Right lobe of liver (tissue), 6 donors: Measurements from ENCODE around the gene NME3. TPM values are rescaled to one million over a fixed set of nuclear protein-coding genes. Genes with fewer than 3 reads are reported as not detected.

Experiments used
- ATAC-seq, 4 donors: fragments of 200-7000 bp; cut with Tn5 transposase; one replicate each; pipeline ENCODE4 v1.9.1; 2020; ENCODE audit warnings: mild to moderate bottlenecking in 4 of 4, moderate library complexity in 4 of 4
- DNase-seq, 3 donors: peaks; one replicate each; pipeline ENCODE4 v3.0.0-alpha.2; 2020
- H3K27ac ChIP-seq, 3 donors: fragments of 200-600 bp; one replicate each; pipeline ENCODE4 v1.8.0; 2022
- H3K27me3 ChIP-seq, 2 donors: fragments of 200-600 bp; one replicate each; pipeline ENCODE4 v1.8.0; 2022
- H3K36me3 ChIP-seq, 4 donors: fragments of 200-600 bp; sonication (generic) in 1 of 4; one replicate each; pipeline versions ENCODE4 v1.5.1 to v1.8.0; 2017 to 2022; ENCODE audit warnings: control low read depth in 1 of 4
- H3K4me1 ChIP-seq, 4 donors: fragments of 200-600 bp; sonication (generic) in 1 of 4; one replicate each; pipeline versions ENCODE4 v1.5.1 to v1.8.0; 2017 to 2022; ENCODE audit warnings: control low read depth in 1 of 4
- H3K4me3 ChIP-seq, 3 donors: fragments of 200-600 bp; one replicate each; pipeline ENCODE4 v1.8.0; 2022
- H3K9me3 ChIP-seq, 4 donors: fragments of 200-600 bp; sonication (generic) in 1 of 4; one replicate each; pipeline versions ENCODE4 v1.5.1 to v1.8.0; 2017 to 2022; ENCODE audit warnings: control low read depth in 1 of 4
- POLR2A ChIP-seq: fragments of 450-650 bp; IDR thresholded peaks from one replicate; pipeline ENCODE4 v1.6.1; 2017; ENCODE audit warnings: antibody characterized with exemption, mild to moderate bottlenecking
- WGBS: methylation state at CpG from one replicate; pipeline ENCODE4 v1.1.6; 2018; ENCODE audit warnings: low coverage, low lambda C conversion rate; ENCODE audit not compliant: insufficient coverage; ENCODE audit errors: missing lambda C conversion rate; 5-methylcytosine and 5-hydroxymethylcytosine counted together
- intact Hi-C, 2 donors: fragments of 100-400 bp; cut with DNase I; formaldehyde crosslinking; loops; one replicate each; pipeline versions ENCODE4 v1.11.2 to v1.14.1; 2022
- total RNA-seq, 6 experiments: library from RNA; depleted of rRNA in 2 of 6; stranded (reverse); fragments of >200 nt in 2 of 6; fragmentation: NEBNext Ultra II Directional in 3 of 6; extraction: Animal tissue kit (Norgen Biotek cat#: 25700) in 3 of 6; gene quantifications; one replicate each; pipeline versions ENCODE4 v1.1.0 to v1.2.4, GENCODE V29; 2016 to 2023
- TF ChIP-seq, protein P1 (sequence below), 4 donors: fragments of 200-600 bp in 3 of 4; fragments of 450-650 bp in 1 of 4; IDR thresholded peaks; one replicate each; pipeline versions ENCODE4 v1.5.1 to v1.8.0; 2016 to 2022; ENCODE audit warnings: antibody characterized with exemption in 4 of 4, mild to moderate bottlenecking in 2 of 4
- donor health status: DM: no; HTN: yes; CAD: no.
- donor health status: DM: no; HTN: no; CAD: no.
- donor health status: DM: no; HTN: no; CAD: no.
- donor health status: DM: no; HTN: yes; CAD: no.
- donor health status: DM: no; HTN: yes; CAD: no.

Gene NME3
- total RNA-seq, 6 experiments from 2014 or later, result 17.9 to 36.1 (median 23.2) TPM

DNA sequence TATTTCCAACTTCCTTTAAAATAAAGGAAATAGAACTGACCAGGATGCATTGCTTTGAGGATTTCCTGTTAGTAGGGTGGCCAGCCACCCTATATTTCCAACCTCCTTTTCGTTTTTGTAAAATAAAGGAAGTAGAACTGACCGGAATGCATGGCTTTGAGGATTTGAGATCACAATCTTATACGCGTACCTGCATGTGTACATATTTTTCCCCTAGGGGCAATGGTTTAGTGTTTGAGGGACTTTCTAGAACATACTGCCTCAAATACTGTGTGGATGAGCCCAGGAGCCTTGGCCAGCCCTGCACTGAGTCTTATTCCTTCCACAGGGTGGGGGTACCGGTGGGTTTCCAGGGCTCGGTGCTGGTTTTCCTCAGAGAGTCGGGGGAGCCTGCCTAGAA is 39.7 kb downstream of the NME3 start:
- Histone ChIP-seq H3K4me1 (no peaks in the 10 kb centered on the region), H3K9me3 (no peaks in the 10 kb centered on the region), H3K27ac (no peak overlapping the region), H3K27me3 (no peaks in the 10 kb centered on the region), H3K36me3 (peaks cover 0 to 30% (median 8%) of the 10 kb centered on the region in 4 donors), H3K4me3 (no peak overlapping the region)
- WGBS, result 73% methylated on average over 4 of the region's 7 CpGs
- intact Hi-C loops, result no loop called here
- no peak for TF ChIP-seq POLR2A
- TF ChIP-seq, protein P1, sequence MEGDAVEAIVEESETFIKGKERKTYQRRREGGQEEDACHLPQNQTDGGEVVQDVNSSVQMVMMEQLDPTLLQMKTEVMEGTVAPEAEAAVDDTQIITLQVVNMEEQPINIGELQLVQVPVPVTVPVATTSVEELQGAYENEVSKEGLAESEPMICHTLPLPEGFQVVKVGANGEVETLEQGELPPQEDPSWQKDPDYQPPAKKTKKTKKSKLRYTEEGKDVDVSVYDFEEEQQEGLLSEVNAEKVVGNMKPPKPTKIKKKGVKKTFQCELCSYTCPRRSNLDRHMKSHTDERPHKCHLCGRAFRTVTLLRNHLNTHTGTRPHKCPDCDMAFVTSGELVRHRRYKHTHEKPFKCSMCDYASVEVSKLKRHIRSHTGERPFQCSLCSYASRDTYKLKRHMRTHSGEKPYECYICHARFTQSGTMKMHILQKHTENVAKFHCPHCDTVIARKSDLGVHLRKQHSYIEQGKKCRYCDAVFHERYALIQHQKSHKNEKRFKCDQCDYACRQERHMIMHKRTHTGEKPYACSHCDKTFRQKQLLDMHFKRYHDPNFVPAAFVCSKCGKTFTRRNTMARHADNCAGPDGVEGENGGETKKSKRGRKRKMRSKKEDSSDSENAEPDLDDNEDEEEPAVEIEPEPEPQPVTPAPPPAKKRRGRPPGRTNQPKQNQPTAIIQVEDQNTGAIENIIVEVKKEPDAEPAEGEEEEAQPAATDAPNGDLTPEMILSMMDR (IDR thresholded peaks at IDR 0.05), result no peak
- no peak for ATAC-seq
- no peak for DNase-seq

DNA sequence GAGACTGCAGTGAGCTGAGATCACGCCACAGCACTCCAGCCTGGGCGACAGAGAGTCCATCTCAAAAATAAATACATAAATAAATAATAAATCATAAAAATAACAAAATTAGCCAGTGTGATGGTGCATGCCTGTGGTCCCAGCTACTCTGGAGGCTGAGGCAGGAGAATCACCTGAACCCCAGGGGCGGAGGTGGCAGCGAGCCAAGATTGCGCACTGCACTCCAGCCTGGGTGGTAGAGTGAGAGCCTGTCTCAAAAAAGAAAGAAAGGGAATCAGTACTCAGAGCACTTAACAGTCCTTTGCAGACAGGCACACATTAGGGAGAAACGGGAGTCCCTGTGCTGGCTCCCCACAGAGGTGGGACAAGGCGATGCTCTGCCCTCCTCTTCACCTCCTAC is 40.3 kb downstream of the NME3 start:
- Histone ChIP-seq H3K9me3 (no peaks in the 10 kb centered on the region), H3K27ac (no peak overlapping the region), H3K36me3 (peaks cover 0 to 36% (median 8%) of the 10 kb centered on the region in 4 donors), H3K4me1 (no peaks in the 10 kb centered on the region), H3K27me3 (no peaks in the 10 kb centered on the region), H3K4me3 (no peak overlapping the region)
- no peak for TF ChIP-seq POLR2A
- TF ChIP-seq, protein P1 (IDR thresholded peaks at IDR 0.05), result no peak
- intact Hi-C loops, result no loop called here
- ATAC-seq (no peak), DNase-seq (no peak)
- 88% methylated on average over 5 of the region's 7 CpGs for WGBS

GRCh38 chr16:1729445-1729844 is 41.9 kb downstream of the NME3 start:
- Histone ChIP-seq H3K27ac (no peak overlapping the region), H3K9me3 (no peaks in the 10 kb centered on the region), H3K4me3 (no peak overlapping the region), H3K4me1 (no peaks in the 10 kb centered on the region), H3K27me3 (no peaks in the 10 kb centered on the region), H3K36me3 (peaks cover 0 to 38% (median 8%) of the 10 kb centered on the region in 4 donors)
- ATAC-seq (no peak), DNase-seq (no peak)
- TF ChIP-seq, protein P1 (IDR thresholded peaks at IDR 0.05), result no peak
- no peak for TF ChIP-seq POLR2A
- intact Hi-C loops, result no loop called here
- WGBS, result 76% methylated on average over 5 of the region's 35 CpGs

DNA sequence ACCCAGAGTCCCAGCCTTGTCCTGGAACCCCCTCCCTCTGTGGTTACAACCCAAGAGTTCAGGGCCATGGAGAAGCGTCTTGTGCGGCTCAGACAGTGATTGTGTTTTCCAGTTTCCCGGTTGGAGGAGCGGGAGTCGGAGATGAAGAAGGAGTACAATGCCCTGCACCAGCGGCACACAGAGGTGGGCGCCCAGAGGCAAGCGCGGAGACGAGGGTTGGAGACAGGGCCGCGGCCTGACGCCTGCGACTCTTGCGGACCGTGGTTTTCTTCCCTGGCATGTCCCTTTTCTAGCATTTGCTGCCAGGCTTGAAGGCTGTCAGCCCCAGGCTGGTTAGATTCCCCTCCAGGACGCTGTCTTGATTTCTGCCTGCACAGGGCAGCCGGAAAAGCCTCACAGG is 42.3 kb downstream of the NME3 start:
- Histone ChIP-seq H3K27ac (no peak overlapping the region), H3K36me3 (peaks cover 0 to 34% (median 5%) of the 10 kb centered on the region in 4 donors), H3K27me3 (no peaks in the 10 kb centered on the region), H3K9me3 (no peaks in the 10 kb centered on the region), H3K4me1 (no peaks in the 10 kb centered on the region), H3K4me3 (no peak overlapping the region)
- 98% methylated on average over 10 of the region's 18 CpGs for WGBS
- ATAC-seq (no peak), DNase-seq (no peak)
- intact Hi-C loops, result no loop called here
- no peak for TF ChIP-seq POLR2A
- TF ChIP-seq, protein P1 (IDR thresholded peaks at IDR 0.05), result no peak
